Measurements from ENCODE around the gene GSG1L.
"Not testable (repeated sequence)": the region's sequence is repeated elsewhere in the genome, so short reads cannot be mapped to it uniquely, and the experiment has no call there.

The GSG1L gene

DNA sequence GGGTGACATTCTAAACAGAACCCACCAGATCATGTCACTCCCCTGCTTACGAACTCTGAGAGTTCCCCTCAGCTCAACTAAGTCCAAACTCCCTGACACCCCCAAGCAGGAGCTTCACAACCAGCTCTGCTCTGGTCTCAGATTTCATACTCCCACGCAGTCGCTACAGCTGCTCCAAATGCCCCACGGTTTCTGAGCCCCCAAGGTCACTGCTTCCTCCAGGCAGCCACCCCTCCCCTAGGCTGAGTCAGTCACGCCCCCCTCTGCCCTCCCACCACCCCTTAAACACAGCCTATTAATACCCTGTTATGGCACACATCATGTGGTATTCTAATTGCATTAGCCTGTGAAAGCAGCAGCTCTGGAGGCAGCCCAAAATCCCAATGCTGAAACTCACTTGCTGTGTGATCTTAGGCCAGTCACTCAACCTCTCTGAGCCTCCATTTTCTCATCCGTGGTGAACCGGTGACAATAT lies 51.5 kb downstream of the GSG1L start:
- no peak for DNase-seq

- DNase-seq = no peak
Measured at GRCh38 chr16:28011223-28011622, 52.3 kb downstream of the GSG1L start.

GRCh38 chr16:28010671-28011070 lies 52.8 kb downstream of the GSG1L start:
- DNase-seq = no peak

GRCh38 chr16:28009586-28010373 lies 53.7 kb downstream of the GSG1L start:
- no peak for DNase-seq

DNA sequence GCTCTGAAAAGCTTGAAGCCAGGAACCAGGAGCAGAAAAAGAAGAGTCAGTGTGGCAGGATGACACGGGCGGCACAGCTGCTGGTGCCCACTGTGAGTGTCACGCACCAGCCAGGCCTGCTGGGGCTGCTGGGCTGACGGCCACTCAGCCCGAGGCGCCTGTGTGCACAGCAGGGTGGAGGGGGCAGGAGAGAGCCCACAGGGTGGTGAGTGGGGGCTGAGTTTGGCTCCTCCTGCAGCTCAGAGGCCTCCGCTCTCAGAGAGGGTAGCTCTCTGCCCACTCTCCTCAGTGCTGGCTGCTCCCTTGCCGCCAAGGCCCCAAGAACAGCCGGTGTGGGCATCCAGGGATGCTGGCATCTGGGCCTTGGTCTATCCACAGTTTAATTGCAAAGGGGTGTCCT lies 59.6 kb downstream of the GSG1L start:
- no peak for DNase-seq

DNA sequence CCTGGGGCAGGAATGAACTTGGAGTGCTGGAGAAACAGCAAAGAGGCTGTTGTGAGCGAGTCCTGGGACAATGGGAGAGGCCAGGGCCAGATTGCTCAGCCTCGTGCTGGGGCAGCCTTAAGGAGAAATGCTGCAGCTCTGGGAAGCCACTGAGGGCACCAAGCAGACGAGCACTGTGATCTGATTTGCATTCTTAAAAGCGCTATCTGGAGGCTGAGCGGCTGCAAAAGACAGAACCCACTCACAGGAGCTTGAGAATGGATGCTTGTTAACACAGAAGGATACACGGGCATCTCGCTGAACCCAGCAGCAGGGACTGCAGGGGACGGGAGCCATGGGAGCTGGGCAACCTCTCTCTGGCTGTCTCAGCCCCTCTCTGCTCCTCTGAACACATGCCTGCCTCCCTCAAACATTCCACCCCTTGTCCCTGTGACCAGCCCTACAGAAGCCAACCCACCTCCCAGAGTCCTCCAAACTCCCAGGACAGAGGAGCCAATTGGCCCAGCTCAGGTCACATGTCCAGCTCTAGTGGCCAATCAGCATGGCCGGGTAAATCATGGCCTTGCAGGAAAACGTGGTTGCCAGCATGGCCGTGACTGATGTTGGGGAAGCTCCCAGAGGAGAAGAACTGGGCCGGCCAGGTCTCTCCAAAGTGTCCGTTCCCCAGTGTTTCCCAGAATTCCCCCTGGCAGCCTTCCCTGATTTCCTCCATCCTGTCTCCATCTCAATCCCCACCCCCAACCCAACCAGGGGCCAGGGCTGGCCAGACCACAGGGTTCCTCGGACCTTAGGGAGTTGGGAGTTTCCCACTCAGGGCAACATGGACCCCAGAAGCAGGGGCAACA lies 60.3 kb downstream of the GSG1L start:
- DNase-seq = no peak

- DNase-seq = no peak
Measured at GRCh38 chr16:28001642-28002041, 61.9 kb downstream of the GSG1L start.

DNA sequence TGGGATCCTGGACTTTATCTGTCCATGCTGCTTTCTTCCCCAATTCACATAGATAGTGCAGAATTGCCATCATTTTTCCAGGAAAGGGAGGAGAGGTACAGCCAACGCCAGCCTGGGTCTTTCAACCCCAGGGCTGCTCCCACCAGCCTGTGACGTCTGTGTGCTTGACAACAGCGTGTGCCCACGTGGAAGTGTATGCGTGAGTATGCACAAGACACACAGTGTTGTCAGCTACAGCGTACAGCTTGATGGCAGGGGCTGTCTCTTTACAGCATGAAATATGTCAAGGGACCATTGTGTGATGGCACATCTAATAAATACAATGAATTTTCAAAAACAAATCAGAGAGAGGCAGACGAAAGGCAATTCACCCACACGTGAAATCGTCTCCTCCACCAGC lies 62.3 kb downstream of the GSG1L start:
- no peak for DNase-seq

DNA sequence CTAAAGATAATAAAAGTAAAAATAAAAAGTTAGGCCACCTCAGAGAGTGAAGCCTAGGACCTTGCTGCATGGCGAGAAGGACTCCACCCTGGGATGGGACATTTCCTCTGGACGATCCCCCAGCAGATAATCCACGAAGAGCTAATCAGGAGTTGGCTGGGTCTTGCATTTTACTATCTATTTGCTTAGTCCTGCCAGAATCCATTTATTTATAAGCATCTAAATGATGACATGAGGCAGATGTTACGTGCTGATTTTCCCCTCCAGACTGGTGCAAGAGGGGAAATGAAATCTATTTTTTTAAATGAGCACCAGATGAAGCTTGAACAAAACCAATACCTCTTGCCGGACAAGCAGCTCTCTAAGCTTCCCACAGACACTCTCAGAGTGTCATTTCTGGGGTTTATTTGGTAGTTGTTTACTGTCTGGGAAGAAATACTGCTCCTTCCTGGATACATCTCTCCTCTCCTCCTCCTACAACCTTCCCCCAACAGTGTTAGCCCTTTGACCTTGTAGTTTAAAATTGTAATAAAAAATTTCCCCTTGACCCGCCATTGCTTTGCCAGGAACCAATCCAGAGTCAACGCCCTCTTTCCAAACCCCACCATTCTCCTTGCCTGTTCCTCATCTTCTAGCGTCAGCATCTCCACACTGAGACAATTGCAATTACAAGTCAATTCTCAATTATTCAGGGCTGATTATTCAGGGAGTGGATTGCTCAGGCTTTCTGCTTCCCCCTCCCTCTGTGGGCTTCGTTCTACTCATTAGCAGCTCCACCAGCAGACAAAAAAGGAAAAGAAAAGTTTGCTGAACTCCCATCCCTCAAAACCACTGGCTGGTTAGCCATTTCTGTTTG lies 63.0 kb downstream of the GSG1L start:
- DNase-seq = no peak

GRCh38 chr16:27999687-28000086 lies 63.8 kb downstream of the GSG1L start:
- no peak for DNase-seq

DNA sequence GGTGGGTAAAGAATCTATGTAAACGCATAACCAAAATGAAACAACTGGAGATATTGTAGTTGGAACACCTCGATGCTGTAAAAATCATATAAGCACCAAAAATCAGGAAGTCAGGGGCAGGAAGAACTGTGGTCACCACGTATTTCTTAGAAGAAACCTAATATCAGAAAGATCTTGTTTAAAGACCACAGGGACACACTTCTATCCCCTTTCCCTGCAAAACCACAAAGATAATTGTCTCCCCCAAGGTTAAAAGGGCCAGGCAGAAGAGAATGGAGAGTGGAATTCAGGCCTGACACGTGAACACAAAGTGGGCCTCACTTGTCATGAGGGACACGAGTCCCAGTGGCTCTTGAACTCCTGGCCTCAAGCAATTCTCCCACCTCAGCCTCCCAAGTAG lies 68.1 kb downstream of the GSG1L start:
- no peak for DNase-seq

- DNase-seq = no peak
Measured at GRCh38 chr16:27994686-27995085, 68.8 kb downstream of the GSG1L start.

DNA sequence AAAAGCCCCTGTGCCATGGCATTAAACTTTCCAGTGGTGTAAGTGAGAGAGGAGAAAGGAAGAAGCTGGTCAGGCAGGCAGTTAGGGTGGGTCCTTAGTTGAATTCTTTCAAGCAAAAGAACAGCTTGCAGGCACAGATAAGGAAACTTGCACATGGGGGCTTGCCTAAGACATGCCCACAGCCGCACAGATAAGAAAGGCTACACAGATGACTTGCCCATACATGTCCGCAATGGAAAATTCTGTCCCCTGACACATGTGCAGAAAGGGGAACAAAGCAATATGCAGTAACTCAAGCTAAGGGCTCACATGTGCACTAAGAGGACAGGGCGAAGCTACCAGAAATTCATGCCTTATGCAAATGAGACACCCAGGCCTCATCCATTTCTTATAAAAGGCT lies 69.9 kb downstream of the GSG1L start:
- DNase-seq = no peak

DNA sequence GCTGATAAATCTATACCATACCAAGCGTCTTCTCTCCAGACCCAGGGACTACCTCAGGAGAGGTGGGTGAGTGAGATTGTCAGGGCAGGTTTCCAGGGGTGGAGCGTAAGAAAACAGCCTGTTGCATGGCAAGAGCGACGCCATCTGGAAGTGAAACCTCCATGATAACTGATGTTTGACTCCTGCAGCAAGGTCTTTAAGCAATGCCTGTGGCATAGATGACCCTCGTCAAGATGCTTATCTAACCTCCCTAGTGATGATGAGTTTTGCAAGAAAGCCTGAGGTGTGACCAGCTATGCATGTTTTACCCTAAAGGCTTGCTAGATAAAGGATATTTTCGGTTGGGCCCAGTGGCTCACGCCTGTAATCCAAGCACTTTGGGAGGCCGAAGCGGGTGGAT lies 71.6 kb downstream of the GSG1L start:
- DNase-seq = no peak

GRCh38 chr16:27985981-27986380 lies 77.5 kb downstream of the GSG1L start:
- DNase-seq = no peak

GRCh38 chr16:27984121-27984520 lies 79.4 kb downstream of the GSG1L start:
- DNase-seq = no peak

- no peak for DNase-seq
Measured at GRCh38 chr16:27983244-27983643, 80.3 kb downstream of the GSG1L start.

- DNase-seq = no peak
Measured at GRCh38 chr16:27982184-27982583, 81.3 kb downstream of the GSG1L start.

- DNase-seq = no peak
Measured at GRCh38 chr16:27980919-27981700, 82.4 kb downstream of the GSG1L start.

GRCh38 chr16:27980076-27980775 lies 83.3 kb downstream of the GSG1L start:
- no peak for DNase-seq

DNA sequence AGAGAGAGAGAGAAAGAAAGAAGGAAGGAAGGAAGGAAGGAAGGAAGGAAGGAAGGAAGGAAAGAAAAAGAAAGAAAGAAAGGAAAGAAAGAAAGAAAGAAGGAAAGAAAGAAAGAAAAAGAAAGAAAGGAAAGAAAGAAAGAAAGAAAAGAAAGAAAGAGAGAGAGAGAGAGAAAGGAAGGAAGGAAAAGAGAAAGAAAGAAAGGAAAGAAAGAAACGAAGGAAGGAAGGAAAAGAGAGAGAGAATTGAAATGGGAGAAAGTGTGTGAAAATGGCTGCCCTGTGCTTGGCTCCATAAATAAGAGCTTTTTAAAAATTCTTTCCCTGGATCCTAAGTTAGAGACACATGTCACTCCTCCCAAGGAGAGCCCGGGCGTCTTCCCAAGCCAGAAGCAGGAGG lies 83.8 kb downstream of the GSG1L start:
- DNase-seq = not testable (repeated sequence)

- DNase-seq = no peak
Measured at GRCh38 chr16:27978876-27979275, 84.6 kb downstream of the GSG1L start.
